ENCODE results near the gene ST3GAL5.

Gene ST3GAL5

GRCh38 chr2:85787981-85788340 is 100.8 kb downstream of the ST3GAL5 start:
- 94 to 97% methylated on average over 3 to 6 of the region's 6 CpGs for WGBS, 2 experiments (ENCODE audit: insufficient coverage in 2 of 2)
- Histone ChIP-seq H3K9me3 (ENCODE audit: control insufficient read depth, low read length) (no peaks in the 10 kb centered on the region), H3K4me3 (ENCODE audit: extremely low read depth, insufficient read depth, low read length, poor library complexity, severe bottlenecking) (no peak overlapping the region), H3K36me3 (ENCODE audit: control insufficient read depth, insufficient read depth, low read length) (no peaks in the 10 kb centered on the region), H3K27ac (ENCODE audit: low read depth, low read length, severe bottlenecking) (no peak overlapping the region), H3K4me1 (ENCODE audit: control insufficient read depth, insufficient read depth, low read length, poor library complexity, severe bottlenecking) (peaks cover 17% of the 10 kb centered on the region)

GRCh38 chr2:85787282-85787980 is 101.4 kb downstream of the ST3GAL5 start:
- Histone ChIP-seq H3K27ac (ENCODE audit: low read depth, low read length, severe bottlenecking) (no peak overlapping the region), H3K9me3 (ENCODE audit: control insufficient read depth, low read length) (no peaks in the 10 kb centered on the region), H3K36me3 (ENCODE audit: control insufficient read depth, insufficient read depth, low read length) (no peaks in the 10 kb centered on the region), H3K4me3 (ENCODE audit: extremely low read depth, insufficient read depth, low read length, poor library complexity, severe bottlenecking) (no peak overlapping the region), H3K4me1 (ENCODE audit: control insufficient read depth, insufficient read depth, low read length, poor library complexity, severe bottlenecking) (peaks cover 11% of the 10 kb centered on the region)
- WGBS, 2 experiments (ENCODE audit: insufficient coverage in 2 of 2): 89% methylated on average over 7 of the region's 8 CpGs
